Measurements from ENCODE around the gene TMC4.

The TMC4 gene

GRCh38 chr19:54180691-54181091 lies 7.7 kb upstream of the TMC4 start:
- TF ChIP-seq EZH2phosphoT487 (IDR thresholded peaks at IDR 0.05; ENCODE audit: borderline replicate concordance): no peak
- TF ChIP-seq, protein P1, sequence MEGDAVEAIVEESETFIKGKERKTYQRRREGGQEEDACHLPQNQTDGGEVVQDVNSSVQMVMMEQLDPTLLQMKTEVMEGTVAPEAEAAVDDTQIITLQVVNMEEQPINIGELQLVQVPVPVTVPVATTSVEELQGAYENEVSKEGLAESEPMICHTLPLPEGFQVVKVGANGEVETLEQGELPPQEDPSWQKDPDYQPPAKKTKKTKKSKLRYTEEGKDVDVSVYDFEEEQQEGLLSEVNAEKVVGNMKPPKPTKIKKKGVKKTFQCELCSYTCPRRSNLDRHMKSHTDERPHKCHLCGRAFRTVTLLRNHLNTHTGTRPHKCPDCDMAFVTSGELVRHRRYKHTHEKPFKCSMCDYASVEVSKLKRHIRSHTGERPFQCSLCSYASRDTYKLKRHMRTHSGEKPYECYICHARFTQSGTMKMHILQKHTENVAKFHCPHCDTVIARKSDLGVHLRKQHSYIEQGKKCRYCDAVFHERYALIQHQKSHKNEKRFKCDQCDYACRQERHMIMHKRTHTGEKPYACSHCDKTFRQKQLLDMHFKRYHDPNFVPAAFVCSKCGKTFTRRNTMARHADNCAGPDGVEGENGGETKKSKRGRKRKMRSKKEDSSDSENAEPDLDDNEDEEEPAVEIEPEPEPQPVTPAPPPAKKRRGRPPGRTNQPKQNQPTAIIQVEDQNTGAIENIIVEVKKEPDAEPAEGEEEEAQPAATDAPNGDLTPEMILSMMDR (conservative IDR thresholded peaks at IDR 0.05; ENCODE audit: low read length): no peak
- H2AFZ ChIP-seq (ENCODE audit: low read length): no peak overlapping the region
- no peaks in the 10 kb centered on the region for H3K9me3 ChIP-seq (ENCODE audit: insufficient read depth, low read depth, low read length)
- H3K4me3 ChIP-seq (ENCODE audit: low read length, poor library complexity, severe bottlenecking): no peak overlapping the region
- H3K9me2 ChIP-seq (replicated peaks; ENCODE audit: low read depth, low read length): no peaks in the 10 kb centered on the region
- no peak overlapping the region for H3K9ac ChIP-seq (ENCODE audit: low read depth, low read length, poor library complexity, severe bottlenecking)
- H3K4me1 ChIP-seq (ENCODE audit: insufficient read depth, low read length, poor library complexity, severe bottlenecking): no peaks in the 10 kb centered on the region
- no peaks in the 10 kb centered on the region for H3K79me2 ChIP-seq (ENCODE audit: insufficient read depth, low read length)
- no peak overlapping the region for H3K4me2 ChIP-seq (ENCODE audit: low read depth, low read length, poor library complexity, severe bottlenecking)
- peaks cover 4% of the 10 kb centered on the region for H4K20me1 ChIP-seq (ENCODE audit: insufficient read depth, low read length, poor library complexity, severe bottlenecking)
- peaks cover 3% of the 10 kb centered on the region; the same call in 1 of the 2 replicates for H3K36me3 ChIP-seq (ENCODE audit: insufficient read depth, low read length)
- H3F3A ChIP-seq (ENCODE audit: low read depth): no peaks in the 10 kb centered on the region
- H3K27me3 ChIP-seq (ENCODE audit: insufficient read depth, low read length, poor library complexity, severe bottlenecking): no peaks in the 10 kb centered on the region

DNA sequence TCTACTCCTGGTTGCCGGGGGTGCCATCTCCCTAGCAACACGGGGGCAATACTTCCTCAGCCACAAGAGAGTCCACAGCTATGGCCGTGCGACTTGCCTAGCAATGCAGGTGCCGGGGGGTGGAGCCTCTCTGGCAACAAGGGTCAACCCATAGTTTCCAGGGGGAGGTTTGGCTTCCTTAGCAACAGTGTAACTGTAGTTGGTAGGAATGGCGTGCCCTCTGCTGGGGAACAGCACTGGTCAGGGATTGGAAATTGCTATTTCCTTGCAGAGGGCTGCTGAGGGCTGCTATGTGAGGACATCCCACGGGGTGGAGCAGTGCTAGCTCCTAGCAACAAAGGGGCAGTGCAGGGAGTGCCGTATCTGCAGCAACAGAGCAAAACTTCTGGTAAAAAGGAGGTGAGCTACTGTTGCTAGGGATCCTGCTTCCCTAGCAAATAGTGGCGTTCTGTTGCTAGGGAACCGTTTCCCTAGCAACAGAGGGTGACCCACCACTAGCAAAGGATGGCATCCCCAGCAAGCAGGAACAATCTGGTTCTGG lies 7.0 kb upstream of the TMC4 start:
- no peaks in the 10 kb centered on the region for H3K9me2 ChIP-seq (replicated peaks; ENCODE audit: low read depth, low read length)
- no peak overlapping the region for H3K4me3 ChIP-seq (ENCODE audit: low read length, poor library complexity, severe bottlenecking)
- H3K4me2 ChIP-seq (ENCODE audit: low read depth, low read length, poor library complexity, severe bottlenecking): no peak overlapping the region
- H3K27me3 ChIP-seq (ENCODE audit: insufficient read depth, low read length, poor library complexity, severe bottlenecking): no peaks in the 10 kb centered on the region
- H3K9ac ChIP-seq (ENCODE audit: low read depth, low read length, poor library complexity, severe bottlenecking): no peak overlapping the region
- peaks cover 3% of the 10 kb centered on the region; the same call in 1 of the 2 replicates for H3K36me3 ChIP-seq (ENCODE audit: insufficient read depth, low read length)
- H3K4me1 ChIP-seq (ENCODE audit: insufficient read depth, low read length, poor library complexity, severe bottlenecking): no peaks in the 10 kb centered on the region
- no peaks in the 10 kb centered on the region for H3K9me3 ChIP-seq (ENCODE audit: insufficient read depth, low read depth, low read length)
- no peak for TF ChIP-seq EZH2phosphoT487 (IDR thresholded peaks at IDR 0.05; ENCODE audit: borderline replicate concordance)
- TF ChIP-seq, protein P1 (conservative IDR thresholded peaks at IDR 0.05; ENCODE audit: low read length): peak; percentile 25
- no peak overlapping the region for H2AFZ ChIP-seq (ENCODE audit: low read length)
- H4K20me1 ChIP-seq (ENCODE audit: insufficient read depth, low read length, poor library complexity, severe bottlenecking): peaks cover 4% of the 10 kb centered on the region
- no peaks in the 10 kb centered on the region for H3F3A ChIP-seq (ENCODE audit: low read depth)
- no peaks in the 10 kb centered on the region for H3K79me2 ChIP-seq (ENCODE audit: insufficient read depth, low read length)

DNA sequence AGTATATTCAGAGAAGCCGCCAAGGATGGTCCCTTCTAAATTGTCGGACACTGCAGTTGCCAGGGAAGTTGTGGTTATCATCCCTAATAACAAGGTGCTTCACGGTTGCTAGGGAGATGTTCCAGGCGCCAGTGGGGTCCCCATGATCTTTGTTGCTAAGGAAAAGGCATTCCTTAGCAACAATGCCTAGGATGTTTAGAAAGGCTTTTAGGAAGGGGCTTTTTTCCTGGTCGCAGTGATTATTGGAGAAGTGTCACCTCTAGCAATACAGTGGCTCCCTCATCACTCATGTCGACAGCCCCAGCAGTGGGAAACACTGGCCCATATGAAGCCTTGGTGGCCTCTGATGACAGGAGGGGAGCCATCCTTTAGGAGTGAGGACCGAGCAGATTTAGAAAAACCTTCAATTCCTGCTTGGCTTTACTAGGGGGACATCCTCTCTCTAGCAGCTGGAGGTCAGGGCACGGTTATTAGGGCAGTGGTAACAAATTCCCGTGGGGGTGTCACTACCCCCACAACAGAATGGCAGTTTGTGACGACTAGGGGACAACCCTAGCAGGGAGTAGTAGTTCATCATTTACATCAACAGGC lies 6.4 kb upstream of the TMC4 start:
- H3K4me2 ChIP-seq (ENCODE audit: low read depth, low read length, poor library complexity, severe bottlenecking): no peak overlapping the region
- no peak overlapping the region for H3K9ac ChIP-seq (ENCODE audit: low read depth, low read length, poor library complexity, severe bottlenecking)
- no peaks in the 10 kb centered on the region for H3K9me3 ChIP-seq (ENCODE audit: insufficient read depth, low read depth, low read length)
- no peaks in the 10 kb centered on the region for H3F3A ChIP-seq (ENCODE audit: low read depth)
- TF ChIP-seq EZH2phosphoT487 (IDR thresholded peaks at IDR 0.05; ENCODE audit: borderline replicate concordance): no peak
- TF ChIP-seq, protein P1 (conservative IDR thresholded peaks at IDR 0.05; ENCODE audit: low read length): no peak
- H2AFZ ChIP-seq (ENCODE audit: low read length): no peak overlapping the region
- no peak overlapping the region for H3K4me3 ChIP-seq (ENCODE audit: low read length, poor library complexity, severe bottlenecking)
- H3K36me3 ChIP-seq (ENCODE audit: insufficient read depth, low read length): peaks cover 3% of the 10 kb centered on the region; the same call in 1 of the 2 replicates
- H3K4me1 ChIP-seq (ENCODE audit: insufficient read depth, low read length, poor library complexity, severe bottlenecking): no peaks in the 10 kb centered on the region
- H3K9me2 ChIP-seq (replicated peaks; ENCODE audit: low read depth, low read length): no peaks in the 10 kb centered on the region
- H4K20me1 ChIP-seq (ENCODE audit: insufficient read depth, low read length, poor library complexity, severe bottlenecking): peaks cover 4% of the 10 kb centered on the region
- no peaks in the 10 kb centered on the region for H3K27me3 ChIP-seq (ENCODE audit: insufficient read depth, low read length, poor library complexity, severe bottlenecking)
- H3K79me2 ChIP-seq (ENCODE audit: insufficient read depth, low read length): no peaks in the 10 kb centered on the region
